Peyer's patch (tissue), 4 donors: Measurements from ENCODE around the gene ASB2.

ENCODE experiments used
- CTCF ChIP-seq, 6 experiments: fragments of 450-650 bp in 4 of 6; fragments of 200-600 bp in 2 of 6; sonication (generic) in 1 of 6; IDR thresholded peaks; one replicate each; pipeline ENCODE4 v1.5.1; 2017 to 2019; ENCODE audit warnings: antibody characterized with exemption in 6 of 6, mild to moderate bottlenecking in 3 of 6, moderate library complexity in 1 of 6
- POLR2A ChIP-seq, 2 donors: fragments of 450-650 bp; IDR thresholded peaks; one replicate each; pipeline ENCODE4 v1.5.1; 2017; ENCODE audit warnings: antibody characterized with exemption in 2 of 2, mild to moderate bottlenecking in 2 of 2, moderate library complexity in 2 of 2

- no peak for TF ChIP-seq CTCF (IDR thresholded peaks at IDR 0.05)
- TF ChIP-seq POLR2A (IDR thresholded peaks at IDR 0.05) = no peak
Observed at GRCh38 chr14:93989939-93990338, 13.6 kb upstream of the ASB2 start.
